NB4 (cell line): ENCODE data around the gene SLC12A5.

Experiments
- CTCF ChIP-seq: IDR thresholded peaks from one replicate; pipeline ENCODE4 v1.5.1; 2012; ENCODE audit warnings: low read depth, low read length
- POLR2A ChIP-seq: IDR thresholded peaks from 2 replicates; pipeline ENCODE4 v1.6.1; 2011; ENCODE audit warnings: mild to moderate bottlenecking; ENCODE audit not compliant: insufficient read length; ENCODE audit errors: extremely low read depth

- TF ChIP-seq CTCF (peak; percentile 12), POLR2A (no peak)
Observed at GRCh38 chr20:46057856-46058598, 29.0 kb downstream of the SLC12A5 start.
